Stimulated activated CD8-positive, alpha-beta memory T cell treated with anti-CD3 and anti-CD28 coated beads, Interleukin-4, amount 100 ng/mL, for 4 hours (primary cell): ENCODE results near the gene GSTO2.
"Not testable (repeated sequence)": the region's sequence is repeated elsewhere in the genome, so short reads cannot be mapped to it uniquely, and the experiment has no call there.

Experiments
- DNase-seq, 2 donors: peaks; one replicate each; pipeline ENCODE4 v3.0.0-alpha.2; 2020; ENCODE audit warnings: low read depth in 2 of 2, low spot score in 1 of 2

GSTO2 gene

GRCh38 chr10:104268713-104269645 is at the start of gene GSTO2:
Gene GSTO2, plus strand, starts transcription at chr10:104269184. Its CDS starts 5,732 bp downstream, at chr10:104274916.
- peak; percentile 92 to 96 for DNase-seq

GRCh38 chr10:104220522-104220921 is 48.5 kb upstream of the GSTO2 start:
- DNase-seq = no peak

GRCh38 chr10:104223304-104223703 is 45.7 kb upstream of the GSTO2 start:
- DNase-seq = no peak

- DNase-seq = no peak
Measured at GRCh38 chr10:104230490-104230889, 38.5 kb upstream of the GSTO2 start.

GRCh38 chr10:104231784-104232612 is 37.0 kb upstream of the GSTO2 start, which contains the start of gene CFAP43:
Gene CFAP43, minus strand, starts transcription at chr10:104232364. Its CDS starts 118 bp downstream, at chr10:104232246.
- peak; percentile 98 for DNase-seq

GRCh38 chr10:104232613-104233102 is 36.3 kb upstream of the GSTO2 start:
- no peak for DNase-seq

- no peak for DNase-seq
Measured at GRCh38 chr10:104233817-104234216, 35.2 kb upstream of the GSTO2 start.

- no peak for DNase-seq
Measured at GRCh38 chr10:104234934-104235333, 34.0 kb upstream of the GSTO2 start.

GRCh38 chr10:104235801-104236200 is 33.2 kb upstream of the GSTO2 start:
- DNase-seq = no peak

GRCh38 chr10:104240078-104240477 is 28.9 kb upstream of the GSTO2 start:
- no peak for DNase-seq

- no peak for DNase-seq
Measured at GRCh38 chr10:104242545-104242944, 26.4 kb upstream of the GSTO2 start.

GRCh38 chr10:104243009-104243408 is 26.0 kb upstream of the GSTO2 start:
- not testable (repeated sequence) for DNase-seq

- DNase-seq = no peak
Measured at GRCh38 chr10:104243512-104243911, 25.5 kb upstream of the GSTO2 start.

- DNase-seq = no peak
Measured at GRCh38 chr10:104245066-104245632, 23.8 kb upstream of the GSTO2 start.

GRCh38 chr10:104246976-104247375 is 22.0 kb upstream of the GSTO2 start:
- DNase-seq = no peak

GRCh38 chr10:104247513-104248146 is 21.4 kb upstream of the GSTO2 start:
- DNase-seq = no peak

GRCh38 chr10:104248931-104249330 is 20.1 kb upstream of the GSTO2 start:
- DNase-seq = not testable (repeated sequence)

GRCh38 chr10:104250371-104250770 is 18.6 kb upstream of the GSTO2 start:
- DNase-seq = no peak

GRCh38 chr10:104251443-104251842 is 17.5 kb upstream of the GSTO2 start:
- DNase-seq = no peak

- DNase-seq = no peak
Measured at GRCh38 chr10:104252368-104252767, 16.6 kb upstream of the GSTO2 start.

- DNase-seq = no peak
Measured at GRCh38 chr10:104253106-104253505, 15.9 kb upstream of the GSTO2 start.
